SIG-M5 treated with dmso at 0.1 percent for 504 hours (cell line): Measurements from ENCODE around the gene GALNT1.

Source experiments
- DNase-seq: peaks from one replicate; lab custom pipeline; 2025; ENCODE audit not compliant: unreplicated experiment; lab: John Stamatoyannopoulos, UW

The GALNT1 gene

DNA sequence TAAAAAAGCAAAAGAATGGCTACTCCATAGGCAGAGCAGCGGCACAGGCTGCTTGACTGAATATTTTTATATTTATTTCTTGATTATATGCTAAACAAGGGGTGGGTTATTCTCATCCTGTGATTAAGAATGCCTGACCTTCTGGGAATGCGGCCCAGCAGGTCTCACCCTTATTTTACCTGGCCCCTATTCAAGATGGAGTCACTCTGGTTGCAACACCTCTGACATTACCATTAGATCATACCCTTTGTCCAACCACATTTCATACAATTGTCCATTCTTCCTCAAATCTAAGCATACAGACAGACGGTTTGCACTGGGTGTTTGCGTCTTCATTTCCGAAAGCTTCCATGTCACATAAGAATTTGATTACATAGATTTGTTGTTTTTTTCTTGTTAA, 168.2 kb downstream of the GALNT1 start:
- DNase-seq: no peak

DNA sequence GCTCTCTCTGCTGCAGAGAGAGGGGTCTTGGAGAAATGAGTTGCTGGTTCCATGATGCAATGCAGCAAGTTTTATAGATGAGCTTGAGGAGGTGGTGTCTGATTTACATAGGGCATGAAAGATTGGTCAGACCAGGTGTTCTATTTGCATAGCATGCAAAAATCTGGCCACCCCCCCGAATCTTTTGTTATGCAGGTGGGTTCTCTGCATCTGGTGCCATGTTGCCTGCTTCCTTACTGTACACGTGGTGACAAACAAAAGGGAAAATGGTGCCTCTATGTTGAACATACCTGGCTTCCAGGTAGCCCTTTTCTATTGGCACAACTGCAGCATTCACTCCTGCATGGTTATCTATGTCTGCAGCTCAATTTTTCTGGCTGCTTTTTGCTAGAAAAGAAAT, 169.4 kb downstream of the GALNT1 start:
- no peak for DNase-seq

DNA sequence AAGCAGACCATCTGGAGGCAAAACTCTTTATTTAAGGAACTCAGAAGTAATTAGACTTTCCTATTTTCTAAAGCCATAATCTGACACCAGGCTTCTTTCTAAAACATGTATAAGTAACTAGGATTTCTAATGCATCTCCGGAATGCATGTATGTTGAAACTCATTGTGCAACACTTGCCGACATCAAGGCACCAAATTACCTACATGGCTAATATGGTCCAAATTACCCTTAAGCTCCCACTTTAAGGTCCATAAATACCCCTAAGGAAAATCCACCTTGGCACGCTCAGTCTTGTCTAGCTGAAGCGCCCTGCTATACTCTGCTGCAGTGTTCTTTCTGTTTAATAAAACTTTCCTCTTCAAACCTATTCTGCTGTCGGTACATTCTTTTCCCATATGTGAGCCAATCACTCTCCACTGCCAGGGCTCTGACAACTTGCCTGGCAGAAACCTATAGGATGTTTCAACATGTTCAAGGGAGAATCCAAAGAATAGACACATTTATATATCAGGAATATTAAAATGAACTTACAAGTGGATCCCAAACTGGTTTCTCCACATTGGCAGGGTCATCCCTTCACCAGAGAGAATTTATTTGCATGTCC, 171.9 kb downstream of the GALNT1 start:
- DNase-seq: no peak

DNA sequence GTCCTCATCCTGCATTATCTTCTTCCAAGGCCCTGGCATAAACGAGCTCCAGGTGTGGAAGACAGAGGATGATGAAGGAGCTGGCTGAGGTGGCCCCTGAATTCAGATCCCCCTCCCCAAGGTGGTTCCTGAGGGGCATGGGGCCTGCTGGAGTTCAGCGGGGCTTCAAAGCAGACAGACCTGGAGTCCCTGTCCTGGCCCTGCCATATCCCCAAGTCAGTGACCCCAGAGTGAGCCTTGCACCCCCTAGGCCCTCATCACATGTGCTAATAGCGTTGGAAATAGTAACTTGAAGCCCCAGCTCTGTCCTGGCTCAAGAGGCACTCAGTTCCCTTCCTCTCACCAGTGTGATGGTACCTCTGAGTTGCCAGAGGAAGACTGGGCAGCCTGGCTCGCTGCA, 172.9 kb downstream of the GALNT1 start:
- DNase-seq: no peak

DNA sequence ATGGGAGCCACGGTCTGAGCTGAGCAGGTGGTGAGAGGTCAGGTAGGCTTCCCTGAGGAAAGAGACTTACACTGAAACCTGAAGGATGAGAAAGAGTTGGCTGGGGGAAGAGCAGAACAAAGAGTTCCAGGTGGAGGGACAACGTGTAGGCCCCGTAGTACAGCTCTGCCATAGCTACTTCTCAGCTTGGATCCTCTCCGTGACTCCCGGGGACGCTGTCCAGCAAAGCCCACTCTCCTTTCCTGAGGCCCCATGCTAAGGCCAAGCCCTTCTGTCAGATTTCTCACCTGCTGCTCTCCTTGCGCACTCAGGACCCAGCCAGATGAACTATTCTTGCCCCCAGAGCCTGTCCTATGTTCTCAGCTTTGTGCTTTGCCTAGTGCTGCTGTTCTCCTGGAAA, 173.8 kb downstream of the GALNT1 start:
- DNase-seq: no peak

DNA sequence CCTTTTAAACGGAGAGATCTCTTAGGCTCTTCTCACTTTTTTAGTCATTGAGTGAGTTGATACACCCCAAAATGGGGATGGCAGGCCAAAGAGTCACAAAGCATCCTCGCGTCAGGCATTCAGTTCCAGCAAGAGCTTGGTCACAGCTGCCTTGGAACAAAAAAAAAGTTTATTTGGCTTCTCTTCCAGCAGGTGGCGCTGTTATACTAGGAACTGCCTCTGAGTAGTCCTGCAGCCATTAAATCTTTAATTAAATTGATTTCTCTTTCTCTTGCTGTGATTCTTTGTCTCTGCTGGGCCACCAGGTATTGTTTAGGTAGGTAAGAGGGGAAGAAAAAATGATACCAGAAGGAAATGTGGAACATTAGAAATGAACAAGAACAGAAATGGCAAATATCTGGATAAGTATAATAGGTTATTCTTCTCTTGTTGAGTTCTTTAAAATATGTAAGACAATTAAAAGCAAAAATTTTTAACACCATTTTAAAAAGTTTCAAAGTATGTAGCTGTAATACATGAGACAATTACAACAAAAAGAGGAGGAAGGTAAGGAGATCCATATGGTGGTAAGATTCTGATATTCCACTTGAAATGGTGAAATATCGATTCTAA, 175.1 kb downstream of the GALNT1 start:
- peak; percentile 69 for DNase-seq
